Cardiac fibroblast (primary cell): ENCODE results near the gene PRLR.
A peak's percentile ranks its signal among the peaks of the same experiment; 100 is the strongest.

Source experiments
- DNase-seq, 2 donors: peaks; one replicate each; pipeline versions ENCODE4 v3.0.0 to v3.0.0-alpha.2; 2010; ENCODE audit warnings: low read depth in 2 of 2
- H3K4me3 ChIP-seq, 2 donors: replicated peaks in 1 of 2; 1 replicate in 1 of 2; 2 replicates in 1 of 2; pipeline ENCODE4 v1.5.1; 2011; ENCODE audit warnings: low read depth in 2 of 2, low read length in 2 of 2, mild to moderate bottlenecking in 2 of 2, moderate library complexity in 1 of 2
- CTCF ChIP-seq: IDR thresholded peaks from one replicate; pipeline ENCODE4 v1.5.1; 2011; ENCODE audit warnings: low read depth, mild to moderate bottlenecking, low read length, inconsistent platforms

The PRLR gene

GRCh38 chr5:35159370-35159742, 70.9 kb downstream of the PRLR start:
- TF ChIP-seq CTCF = no peak
- peak in 1 of 2 donors; percentile 10 for DNase-seq
- H3K4me3 ChIP-seq = no peak overlapping the region

GRCh38 chr5:35158622-35159369, 71.5 kb downstream of the PRLR start:
- TF ChIP-seq CTCF = no peak
- peak in 1 of 2 donors; percentile 16 for DNase-seq
- no peak overlapping the region for H3K4me3 ChIP-seq

- no peak overlapping the region for H3K4me3 ChIP-seq
- no peak for DNase-seq
- TF ChIP-seq CTCF = no peak
These were observed 72.1 kb downstream of the PRLR start for GRCh38 chr5:35158204-35158603.

- H3K4me3 ChIP-seq = no peak overlapping the region
- no peak for DNase-seq
- TF ChIP-seq CTCF = no peak
These were observed 76.8 kb downstream of the PRLR start for GRCh38 chr5:35153375-35153932.

GRCh38 chr5:35152733-35153132, 77.6 kb downstream of the PRLR start:
- no peak for TF ChIP-seq CTCF
- no peak for DNase-seq
- no peak overlapping the region for H3K4me3 ChIP-seq

GRCh38 chr5:35151146-35151920, 79.0 kb downstream of the PRLR start:
- H3K4me3 ChIP-seq = no peak overlapping the region
- DNase-seq = peak; percentile 13 to 27

More at GRCh38 chr5:35151146-35151920, 79.0 kb downstream of the PRLR start:
- no peak for TF ChIP-seq CTCF
